T-helper 22 cell (primary cell): Measurements from ENCODE around the gene PIP4K2C.

Source experiments
- DNase-seq: peaks from one replicate; pipeline ENCODE4 v3.0.0-alpha.2; 2020; ENCODE audit warnings: low read depth

Gene PIP4K2C

DNA sequence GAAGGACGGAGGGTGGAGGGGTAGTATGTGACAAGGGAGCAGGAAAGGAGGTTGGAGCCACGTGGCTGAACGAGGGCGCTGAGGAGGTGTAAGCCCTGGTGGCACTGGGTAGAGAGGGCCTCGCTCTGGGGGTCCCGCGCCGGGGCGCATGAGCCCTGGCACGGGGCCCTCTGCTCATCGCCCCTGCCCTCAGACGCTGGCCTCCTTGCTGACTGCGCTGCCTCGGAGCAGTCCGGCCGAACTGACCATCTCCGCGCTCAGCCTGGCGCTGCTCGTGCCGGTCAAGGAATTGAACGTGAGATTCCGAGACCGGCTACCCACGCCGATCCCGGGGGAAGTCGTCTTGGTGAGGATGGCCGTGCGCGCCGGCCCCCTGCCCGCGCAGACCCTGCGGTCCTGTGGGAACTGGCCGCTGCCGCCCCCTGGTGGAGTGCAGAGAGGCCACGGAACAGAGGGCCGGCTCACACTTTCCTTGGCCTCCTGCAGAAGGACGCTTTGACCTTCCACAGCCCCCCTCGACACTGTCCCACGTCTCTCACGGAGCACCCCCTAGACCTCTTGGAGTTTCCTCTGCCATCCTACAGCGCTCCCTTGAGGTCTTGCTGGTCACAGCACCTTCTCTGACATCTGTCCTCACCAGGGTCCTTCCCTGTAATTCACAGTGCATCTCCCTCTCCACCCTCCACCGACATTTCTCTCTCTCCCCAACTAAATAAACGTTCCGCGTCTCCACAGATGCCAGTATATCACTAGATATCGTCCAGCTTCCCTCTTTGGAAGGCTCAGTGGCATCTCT is 30.7 kb downstream of the PIP4K2C start:
- DNase-seq: no peak

- DNase-seq: no peak
Observed at GRCh38 chr12:57622293-57623245, 31.6 kb downstream of the PIP4K2C start.

GRCh38 chr12:57623385-57623784 is 32.4 kb downstream of the PIP4K2C start:
- DNase-seq: no peak

DNA sequence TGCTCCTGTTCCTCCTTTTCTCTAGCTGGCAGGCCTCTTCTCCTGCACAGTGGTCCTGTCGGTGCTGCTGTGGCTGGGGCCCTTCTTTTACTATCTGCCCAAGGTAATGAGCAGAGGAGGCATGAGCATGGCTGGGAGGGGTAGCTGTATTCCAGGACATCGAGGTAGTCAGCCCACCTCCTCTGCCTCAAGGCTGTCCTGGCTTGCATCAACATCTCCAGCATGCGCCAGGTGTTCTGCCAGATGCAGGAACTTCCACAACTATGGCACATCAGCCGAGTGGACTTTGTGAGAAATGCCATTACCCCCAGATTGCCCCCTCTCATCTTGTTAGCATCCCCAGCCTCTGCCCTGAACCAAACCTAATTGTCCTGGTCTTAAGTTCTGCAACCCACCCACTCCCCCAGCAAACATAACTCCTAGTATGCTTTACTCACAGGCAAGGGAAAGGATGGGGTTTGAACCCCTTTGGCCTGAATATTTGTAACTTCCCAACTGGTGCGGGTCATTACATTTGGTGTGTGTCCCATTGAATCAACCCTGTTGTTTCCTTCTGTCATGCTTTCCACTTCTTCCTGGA is 32.9 kb downstream of the PIP4K2C start:
- DNase-seq: no peak

DNA sequence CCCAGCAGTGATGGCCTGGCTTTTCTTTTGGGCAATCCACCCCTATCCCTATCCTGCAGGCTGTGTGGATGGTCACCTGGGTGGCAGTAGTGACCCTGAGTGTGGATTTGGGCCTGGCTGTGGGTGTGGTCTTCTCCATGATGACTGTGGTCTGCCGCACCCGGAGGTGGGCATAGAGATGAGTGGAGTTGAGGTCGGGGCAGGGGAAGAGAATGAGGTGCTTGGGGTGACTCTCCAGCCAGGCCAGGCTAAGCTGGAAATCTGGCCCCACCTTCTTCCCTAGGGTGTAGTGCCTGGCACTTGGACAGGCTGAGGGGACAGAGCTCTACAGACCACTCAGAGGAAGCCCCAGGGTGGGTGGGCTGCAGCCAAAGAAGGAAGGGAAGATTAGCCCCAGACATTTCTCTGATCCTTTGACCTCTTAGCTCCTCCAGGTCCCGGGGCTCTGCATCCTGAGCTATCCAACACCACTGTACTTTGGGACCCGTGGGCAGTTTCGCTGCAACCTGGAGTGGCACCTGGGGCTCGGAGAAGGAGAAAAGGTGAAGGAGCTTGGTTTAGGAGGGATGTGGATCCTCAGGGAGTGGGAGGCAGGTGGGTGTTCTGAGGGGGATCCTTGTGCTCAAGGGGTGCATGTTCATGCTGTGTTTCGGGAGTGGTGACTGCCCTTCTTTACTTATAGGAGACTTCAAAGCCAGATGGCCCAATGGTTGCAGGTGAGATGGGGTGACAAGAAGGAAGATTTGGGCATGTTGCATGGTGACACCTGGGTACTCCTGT is 33.6 kb downstream of the PIP4K2C start:
- DNase-seq: no peak

DNA sequence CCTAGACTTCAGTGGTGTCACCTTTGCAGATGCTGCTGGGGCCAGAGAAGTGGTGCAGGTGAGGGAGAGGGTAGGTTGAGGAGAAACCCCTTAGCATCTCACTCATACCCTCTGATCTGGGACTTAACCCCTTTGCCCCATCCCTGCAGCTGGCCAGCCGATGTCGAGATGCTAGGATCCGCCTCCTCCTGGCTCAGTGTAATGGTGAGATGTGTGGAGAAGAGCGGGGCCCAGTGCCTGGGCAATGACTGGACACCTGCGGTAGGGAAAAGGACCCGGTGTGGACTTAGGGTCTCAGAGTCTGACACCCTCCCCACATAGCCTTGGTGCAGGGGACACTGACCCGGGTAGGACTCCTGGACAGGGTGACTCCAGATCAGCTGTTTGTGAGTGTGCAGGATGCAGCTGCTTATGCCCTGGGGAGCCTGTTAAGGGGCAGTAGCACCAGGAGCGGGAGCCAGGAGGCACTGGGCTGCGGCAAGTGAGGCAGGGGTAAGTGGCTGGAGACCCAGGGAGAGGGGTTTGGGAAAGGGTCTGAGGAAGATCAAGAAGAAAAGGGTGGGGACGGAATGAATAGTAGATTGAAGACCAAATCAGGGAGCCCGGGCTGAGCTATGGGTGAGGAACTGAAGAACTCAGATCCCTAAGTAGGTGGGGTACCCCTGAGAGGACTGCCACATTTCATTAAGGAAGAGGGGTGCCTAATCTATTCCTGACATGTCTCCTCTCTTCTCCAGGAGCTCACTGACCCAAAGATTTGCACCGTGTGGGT is 34.5 kb downstream of the PIP4K2C start:
- no peak for DNase-seq

- no peak for DNase-seq
Observed at GRCh38 chr12:57626111-57626920, 35.3 kb downstream of the PIP4K2C start.

DNA sequence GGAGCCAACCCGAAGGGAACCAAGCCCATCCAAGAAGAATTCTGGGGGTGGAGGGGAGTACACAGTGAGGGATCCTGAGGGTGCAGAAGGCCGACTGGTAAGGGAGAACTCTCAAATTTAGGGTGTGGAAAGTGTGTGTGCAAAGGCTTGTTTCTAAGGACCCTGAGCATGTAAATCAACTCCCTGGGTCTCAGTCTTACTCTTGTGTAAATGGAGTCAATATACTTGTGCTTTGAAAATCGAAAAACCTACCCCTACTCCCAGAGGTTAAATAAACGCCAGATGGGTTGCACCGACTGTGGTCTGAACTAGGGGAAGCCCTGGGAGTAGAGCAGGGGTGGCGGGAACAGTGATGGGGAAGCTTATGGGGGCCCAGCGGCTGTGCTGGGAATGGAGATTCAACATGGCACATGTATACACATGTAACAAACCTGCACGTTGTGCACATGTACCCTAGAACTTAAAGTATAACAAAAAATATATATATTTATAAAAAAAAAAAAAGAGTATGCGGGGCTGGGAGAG is 36.0 kb downstream of the PIP4K2C start:
- DNase-seq: no peak

DNA sequence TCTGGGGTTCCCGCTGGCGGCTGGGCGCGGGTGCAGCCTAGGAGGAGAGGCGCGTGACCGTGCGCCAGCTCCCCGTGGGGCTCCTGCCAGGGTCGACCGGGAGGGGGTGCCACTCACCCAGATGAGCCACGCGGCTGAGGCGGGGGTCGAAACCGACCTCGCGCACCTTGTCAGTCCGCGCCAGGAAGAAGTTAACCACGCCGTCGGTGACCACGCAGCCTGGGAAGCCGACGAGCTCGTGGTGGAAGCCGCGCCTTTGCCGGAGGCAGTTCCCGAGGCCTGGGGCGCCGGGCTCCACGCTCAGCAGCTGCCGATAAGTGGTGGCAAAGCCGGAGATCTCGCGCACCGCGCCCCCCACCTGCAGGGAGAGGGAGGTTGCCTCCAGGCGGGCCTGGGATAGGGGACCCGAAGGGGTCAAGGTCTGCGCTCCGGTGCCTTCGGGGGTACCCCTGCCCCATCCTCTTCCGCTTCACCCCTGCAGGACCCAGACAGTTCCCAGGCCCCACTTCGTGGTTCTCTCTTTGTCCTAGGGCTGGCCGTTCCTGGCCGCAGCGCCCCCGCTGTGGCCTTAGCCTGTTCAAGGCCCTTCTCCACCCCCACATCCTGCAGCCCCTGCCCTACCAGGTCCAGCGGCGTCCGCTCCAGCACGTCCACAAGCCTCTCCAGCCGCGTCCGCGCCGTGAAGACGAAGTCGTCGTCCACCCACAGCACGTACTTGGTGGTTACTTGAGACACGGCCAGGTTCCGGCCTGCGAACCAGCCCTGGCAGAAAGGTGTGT is 36.7 kb downstream of the PIP4K2C start:
- no peak for DNase-seq

DNA sequence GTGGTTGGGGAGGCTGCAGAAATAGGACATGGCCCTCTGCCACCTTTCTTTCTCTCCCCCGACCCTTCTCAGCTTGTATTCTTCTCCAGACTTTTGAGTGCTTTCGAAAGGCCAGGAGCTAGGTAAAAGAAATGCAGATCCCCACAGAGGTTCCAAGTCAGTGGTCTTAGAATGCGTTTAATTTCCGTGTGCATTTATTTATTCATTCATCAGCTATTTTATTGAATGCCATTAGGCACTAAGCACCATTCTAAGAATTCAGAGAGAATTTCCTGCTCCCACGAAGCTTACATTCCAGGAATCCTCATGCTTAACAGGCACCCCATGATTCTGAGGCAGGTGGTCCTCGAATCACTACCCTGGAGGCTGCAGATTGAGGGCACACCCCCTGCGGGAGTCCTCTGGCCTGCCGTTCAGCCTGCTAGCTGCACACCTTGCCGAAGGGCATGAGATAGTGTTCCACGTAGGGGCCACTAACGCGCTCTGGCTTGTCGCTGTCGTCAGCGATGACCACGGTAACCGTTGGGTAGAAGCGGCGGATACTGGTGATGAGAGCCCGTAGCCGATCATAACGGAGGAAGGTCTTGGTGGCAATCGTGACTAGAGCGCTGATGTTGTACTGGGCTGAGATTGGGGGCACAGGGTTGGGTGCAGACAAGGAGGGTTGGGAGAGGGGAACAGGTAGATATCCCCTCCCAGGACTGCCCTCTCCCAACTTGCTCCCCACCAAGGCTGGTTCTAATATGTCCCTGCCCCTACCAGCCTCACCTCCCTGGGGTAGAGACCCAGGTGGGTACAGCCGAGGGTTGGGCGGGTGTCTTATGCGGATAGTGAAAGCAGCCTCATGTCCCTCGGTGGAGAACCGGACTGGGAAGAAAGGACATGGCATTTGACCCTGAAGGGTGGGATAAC is 37.5 kb downstream of the PIP4K2C start:
- no peak for DNase-seq

GRCh38 chr12:57629897-57630471 is 39.0 kb downstream of the PIP4K2C start:
- no peak for DNase-seq

DNA sequence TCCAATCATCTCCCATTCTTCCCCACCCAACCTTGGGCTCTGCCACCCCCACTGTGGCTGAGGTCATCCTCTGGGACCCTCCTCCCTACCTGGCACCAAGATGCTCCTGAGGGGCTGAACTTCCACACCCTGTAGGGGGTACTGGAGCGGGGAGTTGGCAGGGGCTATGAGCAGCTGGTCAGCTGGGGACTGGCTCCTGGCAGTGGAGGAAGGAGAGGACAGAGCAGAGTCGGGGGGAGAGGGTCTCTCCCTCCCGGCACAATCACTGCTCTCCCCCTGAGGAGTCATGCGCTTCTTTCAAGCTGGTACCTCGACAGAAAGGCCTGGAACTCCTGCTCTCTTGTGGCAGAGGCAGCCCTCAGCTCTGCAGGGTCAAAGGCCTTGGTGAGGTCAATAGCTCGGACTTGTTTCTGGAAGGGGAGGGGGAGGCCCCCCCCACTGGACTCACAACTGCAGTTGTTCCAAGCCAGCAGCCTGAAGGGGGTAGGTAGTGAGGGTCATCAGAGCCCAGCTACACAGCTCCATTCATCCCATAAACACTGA is 40.0 kb downstream of the PIP4K2C start:
- DNase-seq: no peak

GRCh38 chr12:57631566-57632072 is 40.6 kb downstream of the PIP4K2C start:
- DNase-seq: no peak

- DNase-seq: no peak
Observed at GRCh38 chr12:57632073-57632957, 41.3 kb downstream of the PIP4K2C start.

- no peak for DNase-seq
Observed at GRCh38 chr12:57632958-57633840, 42.2 kb downstream of the PIP4K2C start, which contains the start of gene B4GALNT1. Gene B4GALNT1, minus strand, starts transcription at chr12:57633201. Its CDS starts 1,069 bp downstream, at chr12:57632132.
